HG02623 (cell line): ENCODE data around the gene TRAPPC12.
"Not testable (repeated sequence)": the region's sequence is repeated elsewhere in the genome, so short reads cannot be mapped to it uniquely, and the experiment has no call there.

ENCODE experiments used
- ATAC-seq: cut with Tn5 transposase; IDR thresholded peaks from one replicate; pipeline ENCODE4 v1.9.1; 2021; ENCODE audit warnings: moderate library complexity; ENCODE audit not compliant: unreplicated experiment

TRAPPC12 gene

DNA sequence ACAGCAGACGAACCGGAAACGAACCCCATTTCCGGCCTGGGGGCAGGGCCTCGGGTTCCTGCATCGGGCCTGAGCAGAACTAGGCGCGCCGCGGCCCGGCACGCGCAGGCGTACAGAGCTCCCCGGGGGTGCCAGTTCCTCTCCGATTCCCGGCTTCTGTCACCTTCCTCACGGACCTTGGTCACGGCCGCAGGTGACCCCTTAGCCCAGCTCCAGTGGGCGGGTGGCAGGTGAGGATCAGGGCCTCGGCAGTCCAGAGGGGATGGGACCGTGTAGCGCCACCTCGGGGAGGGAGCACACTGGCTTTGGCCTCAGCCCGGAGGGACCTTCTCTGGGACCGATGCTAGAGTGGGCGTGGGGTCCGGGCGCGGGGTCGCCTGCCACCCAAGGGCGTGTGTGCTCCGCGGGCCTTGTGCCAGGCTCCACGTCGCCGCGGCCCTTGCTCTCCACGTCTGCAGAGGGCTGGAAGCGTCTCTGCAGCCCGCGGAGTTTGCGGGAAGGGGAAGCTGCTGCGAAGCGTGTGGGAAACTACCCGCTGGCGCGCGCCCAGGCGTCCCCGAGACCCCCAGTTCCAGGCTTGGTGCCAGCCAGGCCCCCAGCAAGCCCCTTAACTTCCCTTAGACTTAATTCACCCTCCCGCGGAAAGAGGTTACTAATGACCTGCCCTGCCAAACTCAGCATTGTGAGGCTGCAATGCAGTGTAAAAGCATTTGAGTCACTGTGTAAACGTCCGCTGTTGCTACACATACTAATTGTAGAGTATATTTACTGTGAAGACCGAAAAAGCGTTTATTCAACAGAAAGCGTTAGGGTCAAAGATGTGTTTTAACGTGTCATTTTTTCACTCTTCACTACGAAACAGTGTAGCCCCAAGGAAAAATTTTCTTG, at the start of gene TRAPPC12:
TSS of gene TRAPPC12 (plus strand) at position 48 of the 888 bp plus-strand sequence. CDS start 7,930 bp downstream, outside the sequence.
- ATAC-seq = peak; percentile 76

- ATAC-seq = no peak
Measured at GRCh38 chr2:3332133-3332532, 47.4 kb upstream of the TRAPPC12 start.

DNA sequence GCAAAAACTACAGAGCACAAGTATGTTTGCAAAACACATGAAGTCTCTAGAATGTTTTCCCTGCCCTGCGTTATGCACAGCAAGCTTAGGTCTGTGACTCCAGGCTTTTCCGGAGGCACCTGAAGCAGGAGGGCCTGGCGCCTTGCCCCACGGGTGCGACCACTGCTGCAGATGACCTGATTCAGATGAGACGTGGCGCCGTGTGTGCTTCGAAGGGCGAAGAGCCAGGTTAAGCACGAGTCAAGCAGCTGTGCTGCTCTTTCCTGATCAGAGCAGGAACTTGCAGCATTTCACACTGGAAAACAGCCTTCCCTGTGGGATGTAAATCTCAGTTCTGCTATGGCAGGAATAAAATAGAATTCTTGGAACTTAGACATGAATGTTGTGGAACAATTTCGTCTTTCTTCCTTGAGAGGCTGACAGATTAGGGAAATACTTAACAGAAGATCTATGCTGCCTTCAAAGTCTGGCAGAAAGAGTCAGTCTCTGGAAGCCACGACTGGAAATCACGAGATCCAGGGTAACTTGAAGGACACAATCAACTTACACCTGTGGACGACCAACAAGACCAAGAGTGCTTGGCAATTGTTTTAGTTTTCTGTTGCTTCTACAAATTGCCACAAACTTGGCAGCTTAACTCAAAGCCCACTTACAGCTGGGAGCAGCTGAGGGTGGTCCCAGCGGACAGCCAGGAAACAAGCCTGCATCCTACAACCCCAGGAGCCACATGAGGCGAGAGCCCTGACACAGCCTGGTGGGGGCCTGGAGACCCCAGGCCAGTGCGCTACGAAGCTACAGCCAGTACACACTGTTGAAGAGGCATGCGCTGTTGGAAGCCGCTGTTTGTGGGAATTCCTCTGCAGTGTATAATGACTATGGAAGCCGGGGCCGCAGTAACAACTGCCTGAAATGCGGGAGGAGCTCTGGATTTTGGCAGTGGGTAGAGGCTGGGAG, 44.8 kb upstream of the TRAPPC12 start:
- no peak for ATAC-seq

DNA sequence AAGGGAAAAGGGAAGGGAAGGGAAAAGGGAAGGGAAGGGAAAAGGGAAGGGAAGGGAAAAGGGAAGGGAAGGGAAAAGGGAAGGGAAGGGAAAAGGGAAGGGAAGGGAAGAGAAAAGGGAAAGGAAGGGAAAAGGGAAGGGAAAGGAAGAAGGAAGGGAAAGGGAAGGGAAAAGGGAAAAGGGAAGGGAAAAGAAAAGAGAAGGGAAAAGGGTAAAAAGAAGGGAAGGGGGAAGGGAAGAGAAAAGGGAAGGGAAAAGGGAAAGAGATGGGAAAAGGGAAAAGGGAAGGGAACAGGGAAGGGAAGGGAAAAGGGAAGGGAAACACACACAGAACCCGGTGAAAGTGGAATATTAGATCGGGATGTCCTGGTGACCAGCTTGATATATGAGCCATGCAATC, 42.6 kb upstream of the TRAPPC12 start:
- no peak for ATAC-seq

- no peak for ATAC-seq
Measured at GRCh38 chr2:3338340-3338739, 41.2 kb upstream of the TRAPPC12 start.

GRCh38 chr2:3340144-3340543, 39.4 kb upstream of the TRAPPC12 start:
- ATAC-seq = no peak

DNA sequence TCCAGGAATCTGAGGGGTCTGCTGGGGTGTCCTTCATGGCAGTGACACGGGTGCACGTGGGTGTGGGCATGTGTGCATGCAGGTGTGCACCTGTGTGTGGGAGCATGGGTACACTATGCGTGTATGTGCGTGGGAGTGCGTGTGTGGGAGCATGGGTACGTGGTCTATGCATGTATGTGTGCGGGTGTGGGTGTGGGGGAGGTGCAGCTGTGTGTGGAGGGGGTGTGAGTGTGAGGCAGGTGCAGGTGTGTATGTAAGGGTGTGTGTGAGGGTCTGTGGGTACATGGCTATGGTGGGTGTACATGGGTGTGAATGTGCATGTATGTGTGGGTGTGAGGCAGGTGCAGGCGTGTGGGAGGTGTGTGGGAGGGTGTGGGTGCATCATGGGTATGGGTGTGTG, 38.2 kb upstream of the TRAPPC12 start:
- no peak for ATAC-seq

GRCh38 chr2:3342324-3342723, 37.2 kb upstream of the TRAPPC12 start:
- ATAC-seq = no peak

- no peak for ATAC-seq
Measured at GRCh38 chr2:3343012-3343411, 36.5 kb upstream of the TRAPPC12 start.

DNA sequence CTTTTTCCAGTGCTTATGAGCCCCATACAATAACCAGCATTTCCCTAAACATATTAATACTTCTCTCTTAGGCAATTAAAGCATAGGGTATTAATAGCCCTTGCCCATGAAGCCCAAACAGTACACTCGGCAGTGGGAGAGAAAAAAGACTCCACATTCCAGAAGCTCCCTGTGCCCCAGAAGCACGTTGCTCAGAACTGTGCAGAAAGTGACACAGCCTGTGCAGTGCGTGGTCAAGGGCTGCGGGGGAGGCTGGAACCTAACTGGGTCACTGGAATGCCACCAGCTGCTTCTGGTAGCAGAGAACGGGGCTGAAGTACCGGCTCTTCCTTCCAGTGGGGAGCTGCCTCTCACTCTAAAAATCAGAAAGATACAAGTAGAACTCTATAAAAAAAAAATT, 34.6 kb upstream of the TRAPPC12 start:
- ATAC-seq = no peak

- ATAC-seq = no peak
Measured at GRCh38 chr2:3345621-3346020, 33.9 kb upstream of the TRAPPC12 start.

DNA sequence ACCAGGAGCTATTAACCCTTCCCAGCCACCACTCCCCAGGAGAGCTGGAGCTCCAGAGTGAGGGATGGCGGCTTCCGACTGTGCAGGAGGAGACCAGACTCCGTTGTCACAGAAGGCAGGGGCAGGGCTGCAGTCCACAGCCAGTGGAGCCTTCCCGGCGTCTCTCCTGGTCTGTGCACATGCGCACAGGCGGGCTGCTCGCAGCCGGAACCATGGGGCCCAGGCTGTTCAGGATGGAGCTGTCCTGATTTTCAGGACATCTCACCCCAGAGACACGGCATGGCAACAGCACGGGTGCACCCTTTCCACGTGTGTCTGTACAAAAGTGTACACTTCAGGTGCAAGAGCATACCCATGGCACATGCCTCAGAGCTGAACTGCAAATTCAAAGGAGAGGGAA, 30.7 kb upstream of the TRAPPC12 start:
- no peak for ATAC-seq

DNA sequence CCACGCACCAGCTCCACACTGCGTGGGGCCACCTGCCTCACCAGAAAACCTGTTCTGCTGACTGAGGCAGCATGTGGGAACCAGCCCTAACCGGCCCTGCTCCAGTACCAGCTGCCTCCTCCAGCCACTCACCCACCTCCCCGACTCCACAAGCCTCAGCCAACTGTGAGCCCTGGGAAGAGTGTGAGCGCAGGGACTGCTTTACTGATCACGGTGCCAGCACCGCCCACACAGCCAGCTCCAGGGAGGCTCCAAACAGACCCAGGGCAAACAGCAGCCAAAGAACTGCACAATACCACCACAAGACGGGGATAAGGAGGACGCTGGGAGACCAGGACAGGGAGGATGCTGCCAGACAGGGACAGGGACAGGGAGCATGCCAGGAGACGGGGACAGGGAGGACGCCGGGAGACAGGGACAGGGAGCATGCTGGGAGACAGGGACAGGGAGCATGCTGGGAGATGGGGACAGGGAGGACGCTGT, 30.2 kb upstream of the TRAPPC12 start:
- no peak for ATAC-seq

DNA sequence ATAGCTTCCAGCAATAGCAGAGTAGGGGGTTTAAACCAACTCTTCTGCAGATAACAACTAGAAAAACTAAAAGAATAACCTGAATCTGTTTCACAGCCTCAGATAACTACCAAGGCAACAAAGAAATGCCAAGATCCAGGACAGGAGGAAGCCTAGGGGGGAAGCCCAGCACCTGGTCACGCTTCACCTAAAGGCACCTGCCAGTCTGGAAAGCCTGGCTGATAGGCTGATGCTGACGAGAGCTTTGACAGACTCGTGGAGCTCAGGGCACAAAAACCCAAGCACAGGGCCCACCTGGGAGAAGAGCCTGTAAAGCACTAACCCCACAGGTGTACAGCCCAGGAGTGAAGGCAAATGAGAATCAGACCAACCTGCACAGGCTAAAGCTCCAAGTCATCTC, 24.5 kb upstream of the TRAPPC12 start:
- no peak for ATAC-seq

- no peak for ATAC-seq
Measured at GRCh38 chr2:3355951-3356569, 23.4 kb upstream of the TRAPPC12 start.

- ATAC-seq = no peak
Measured at GRCh38 chr2:3356799-3357198, 22.7 kb upstream of the TRAPPC12 start.

- not testable (repeated sequence) for ATAC-seq
Measured at GRCh38 chr2:3357446-3357845, 22.0 kb upstream of the TRAPPC12 start.

DNA sequence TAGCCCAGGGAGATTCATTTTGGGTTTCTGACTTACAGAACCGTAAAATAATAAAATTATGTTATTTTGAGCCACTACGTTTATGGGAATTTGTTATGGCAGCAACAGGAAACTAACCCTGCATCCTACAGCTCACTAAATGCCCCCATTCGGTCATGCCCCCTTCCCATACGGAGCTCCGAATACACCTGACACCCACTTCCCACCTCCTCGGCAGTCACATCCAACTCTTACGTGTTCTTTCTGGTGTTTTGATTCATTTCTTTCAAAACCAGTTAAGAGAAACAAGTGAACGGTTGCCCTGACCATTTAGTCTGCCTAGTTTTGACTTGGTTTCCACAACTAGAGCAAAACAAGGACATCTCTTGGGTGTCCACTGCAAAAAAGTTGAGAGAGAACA, 21.6 kb upstream of the TRAPPC12 start:
- ATAC-seq = no peak

GRCh38 chr2:3361518-3362389, 17.7 kb upstream of the TRAPPC12 start:
- ATAC-seq = no peak

GRCh38 chr2:3365219-3365618, 14.3 kb upstream of the TRAPPC12 start:
- no peak for ATAC-seq
